GM12878 (cell line): ENCODE data around the gene IL19. TPM values are rescaled to one million over a fixed set of nuclear protein-coding genes. Genes with fewer than 3 reads are reported as not detected.
A peak's percentile ranks its signal among the peaks of the same experiment; 100 is the strongest.

Experiments used
- ATAC-seq: fragments of 200-7000 bp; cut with Tn5 transposase; 3 replicates; pipeline ENCODE4 v1.9.1; 2020; ENCODE audit warnings: mild to moderate bottlenecking, moderate library complexity
- BruUV-seq: library from RNA; stranded (reverse); fragments of 400-500 nt; replicated peaks from 2 replicates; lab custom pipeline; 2021; lab: Mats Ljungman, UMichigan
- CTCF ChIA-PET: fragments of 300-600 bp; sonication (Branson Sonifier 250); formaldehyde crosslinking; extraction: SDS; loops from one replicate; lab custom pipeline; 2021; ENCODE audit warnings: inconsistent platforms; lab: Yijun Ruan, JAX
- POLR2A ChIA-PET: fragments of 350-600 bp; formaldehyde crosslinking; extraction: SDS; loops from one replicate; lab custom pipeline; 2021; ENCODE audit warnings: inconsistent platforms; lab: Charles Lee
- RAD21 ChIA-PET: fragments of 300-600 bp; sonication (Branson Sonifier 250); formaldehyde crosslinking; loops from one replicate; lab custom pipeline; 2023; ENCODE audit warnings: antibody characterized with exemption; ENCODE audit not compliant: unreplicated experiment; lab: Charles Lee
- SMC1A ChIA-PET: fragments of 300-600 bp; sonication (Branson Sonifier 250); formaldehyde crosslinking; loops from one replicate; lab custom pipeline; 2023; ENCODE audit not compliant: unreplicated experiment, uncharacterized antibody; lab: Charles Lee
- DNase-seq: peaks from one replicate; pipeline ENCODE4 v3.0.0-alpha.2; 2011; ENCODE audit warnings: low read depth, low spot score
- FAIRE-seq: peaks from 3 replicates; lab custom pipeline; 2011; peaks lifted over from hg19 to GRCh38; lab: Jason Lieb, UNC
- H2AFZ ChIP-seq: 2 replicates; pipeline ENCODE4 v1.6.0; 2011; ENCODE audit warnings: low read depth, low read length, control low read depth; ENCODE audit not compliant: control insufficient read depth
- H3K27ac ChIP-seq: 2 replicates; pipeline ENCODE4 v1.5.1; 2011; ENCODE audit warnings: control low read depth; ENCODE audit not compliant: control insufficient read depth, insufficient read depth
- H3K27me3 ChIP-seq, 2 experiments: replicated peaks in 1 of 2; 2 replicates each; pipeline versions ENCODE4 v1.6.0 to v1.6.1; 2011; ENCODE audit warnings: low read length in 1 of 2; ENCODE audit not compliant: control insufficient read depth in 2 of 2, insufficient read depth in 2 of 2
- H3K36me3 ChIP-seq, 2 experiments: 2 replicates each; pipeline ENCODE4 v1.5.1; 2011; ENCODE audit warnings: low read length in 1 of 2; ENCODE audit not compliant: control insufficient read depth in 2 of 2, insufficient read depth in 2 of 2
- H3K4me1 ChIP-seq: 2 replicates; pipeline ENCODE4 v1.6.1; 2011; ENCODE audit warnings: mild to moderate bottlenecking, low read length, moderate library complexity, mixed read lengths; ENCODE audit not compliant: control insufficient read depth, insufficient read depth
- H3K4me2 ChIP-seq: 2 replicates; pipeline ENCODE4 v1.6.0; 2011; ENCODE audit warnings: control low read depth; ENCODE audit not compliant: control insufficient read depth, insufficient read depth
- H3K4me3 ChIP-seq: fragments of 200-600 bp; sonication (generic); 2 replicates; pipeline ENCODE4 v1.5.1; 2016
- H3K79me2 ChIP-seq: 2 replicates; pipeline ENCODE4 v1.6.0; 2011; ENCODE audit warnings: low read length; ENCODE audit not compliant: control insufficient read depth, insufficient read depth
- H3K9ac ChIP-seq: 2 replicates; pipeline ENCODE4 v1.8.0; 2011; ENCODE audit warnings: low read length, control low read depth, mixed read lengths; ENCODE audit not compliant: control insufficient read depth, insufficient read depth
- H3K9me3 ChIP-seq: replicated peaks from 3 replicates; pipeline ENCODE4 v1.5.1; 2011; ENCODE audit warnings: mild to moderate bottlenecking, low read length; ENCODE audit not compliant: control insufficient read depth, insufficient read depth
- H4K20me1 ChIP-seq: 2 replicates; pipeline ENCODE4 v1.6.0; 2011; ENCODE audit not compliant: control insufficient read depth, insufficient read depth
- CUX1 ChIP-seq: IDR thresholded peaks from 2 replicates; pipeline ENCODE4 v1.6.1; 2012; ENCODE audit warnings: improper control_type of control experiment, low read depth, low read length; ENCODE audit not compliant: insufficient replicate concordance
- MLLT1 ChIP-seq: fragments of 450-650 bp; IDR thresholded peaks from 2 replicates; pipeline ENCODE4 v1.6.1; 2016; ENCODE audit warnings: mild to moderate bottlenecking
- WGBS: methylation state at CpG from one replicate; pipeline ENCODE4 v1.1.6; 2016; ENCODE audit warnings: low lambda C conversion rate; ENCODE audit not compliant: insufficient replicate concordance, insufficient coverage; ENCODE audit errors: missing lambda C conversion rate; 5-methylcytosine and 5-hydroxymethylcytosine counted together
- in situ Hi-C: fragments of 300-500 bp; cut with MboI; formaldehyde crosslinking; loops from 9 replicates; pipeline ENCODE4 v1.14.3; 2018; ENCODE audit warnings: mixed read lengths
- intact Hi-C: fragments of 100-400 bp; cut with micrococcal nuclease; formaldehyde crosslinking; loops from one replicate; pipeline ENCODE4 v1.14.2; 2022; ENCODE audit not compliant: unreplicated experiment
- polyA plus RNA-seq, 11 experiments: library from polyadenylated mRNA; depleted of rRNA in 4 of 11; unstranded in 6 of 11; stranded (reverse) in 5 of 11; fragments of >200 nt; fragmentation: Nextera tagmentation in 4 of 11; fragmentation: Illumina TruSeq in 1 of 11; extraction: Ambion mirVana in 4 of 11; extraction: Trizol in 1 of 11; gene quantifications; 1 replicate in 1 of 11; 2 replicates in 10 of 11; pipeline versions ENCODE4 v1.2.1 to v1.2.3, GENCODE V29; 2011 to 2016; ENCODE audit warnings: inconsistent platforms in 2 of 11, missing spikeins in 2 of 11, low read depth in 1 of 11
- total RNA-seq, 4 experiments: library from RNA; depleted of rRNA in 3 of 4; stranded (reverse); fragments of >200 nt in 3 of 4; fragmentation: Illumina TruSeq in 1 of 4; extraction: Trizol in 1 of 4; gene quantifications; 2 replicates each; pipeline versions ENCODE4 v1.2.1 to v1.2.3, GENCODE V29; 2013 to 2021

IL19 gene
- total and polyA plus RNA-seq, 10 of the 15 experiments (the other 5 are each of a cell fraction or from before 2014, with no cell fraction given): 0.10 to 0.73 (median 0.28) TPM; not detected in 6

- Histone ChIP-seq H3K27me3 (no peaks in the 10 kb centered on the region), H3K27ac (peak overlapping the region; percentile 54), H3K36me3 (no peaks in the 10 kb centered on the region), H2AFZ (peak overlapping the region; percentile 47), H3K9ac (peak overlapping the region; percentile 42; the same call in 1 of the 2 replicates), H3K4me1 (peaks cover 52% of the 10 kb centered on the region)
- RAD21 ChIA-PET: interaction anchor here (0.9 to 13.8 kb wide), 11 partner anchors 10 to 59 kb away, joined by 3 to 363 read pairs (median 8); partner anchors contain the start of genes IL10 and IL19
- ATAC-seq (no peak), FAIRE-seq (no peak)
- intact Hi-C loops: no loop called here
- CTCF ChIA-PET: interaction anchor here (0.9 to 18.5 kb wide), 12 partner anchors 10 to 189 kb away, joined by 3 to 805 read pairs (median 7); partner anchors contain the start of genes IL10 and IL19
- TF ChIP-seq MLLT1 (0 out of 2 replicates have a peak, but pooled peaks have one; percentile 12), CUX1 (no peak)
- TF ChIP-seq, all 136 proteins: peak for 1
- no TSS peak for BruUV-seq
- DNase-seq: no peak
- ChIA-PET SMC1A (interaction anchor here (0.5 to 4.6 kb wide), 14 partner anchors 9 to 90 kb away, joined by 3 to 161 read pairs (median 8); partner anchors contain the start of genes IL10 and IL19), POLR2A (interaction anchor here (0.5 to 13.9 kb wide), 8 partner anchors 8 to 54 kb away, joined by 4 to 283 read pairs (median 8); partner anchors contain the start of genes IL10 and IL19)
- H3K9me3 ChIP-seq: no peaks in the 10 kb centered on the region
- H3K4me2 ChIP-seq: peak overlapping the region; percentile 52
- in situ Hi-C loops: no loop called here
- no peak overlapping the region for H3K4me3 ChIP-seq
- peaks cover 1% of the 10 kb centered on the region for H3K79me2 ChIP-seq
- 27% methylated on average over 7 of the region's 7 CpGs for WGBS
- H4K20me1 ChIP-seq: no peaks in the 10 kb centered on the region
Measured at GRCh38 chr1:206793620-206794019, 23.0 kb downstream of the IL19 start.
